ENCODE data around the gene C9orf78. TPM values are rescaled to one million over a fixed set of nuclear protein-coding genes. Genes with fewer than 3 reads are reported as not detected.

The C9orf78 gene
- total RNA-seq, 5 donors from 2014 or later (not counting 1 experiment from before 2014, with no cell fraction given): 80.5 to 112 (median 90.2) TPM

GRCh38 chr9:129836311-129837007 is 1.4 kb upstream of the C9orf78 start:
- Histone ChIP-seq H3K27ac (ENCODE audit: low read length) (peak overlapping the region; percentile 72), H3K27me3 (replicated peaks in 1 of 2; ENCODE audit: control insufficient read depth in 2 of 2, extremely low read depth in 1 of 2, insufficient read depth in 2 of 2, low read length in 1 of 2) (no peaks in the 10 kb centered on the region), H3K4me1 (ENCODE audit: control insufficient read depth in 1 of 2, extremely low read depth in 1 of 2, insufficient read depth in 2 of 2, low read length in 2 of 2) (peaks cover 39 to 65% of the 10 kb centered on the region in 2 experiments), H3K36me3 (ENCODE audit: control insufficient read depth in 2 of 2, extremely low read depth in 1 of 2, insufficient read depth in 1 of 2, low read length in 1 of 2) (peaks cover 2 to 25% of the 10 kb centered on the region in 2 donors), H3K9me3 (no peaks in the 10 kb centered on the region), H3K4me3 (ENCODE audit: control insufficient read depth in 1 of 2, extremely low read depth in 1 of 2, low read length in 1 of 2) (peak overlapping the region; percentile 90 to 91)
- Mint-ChIP-seq H3K4me3 (peak overlapping the region; percentile 94 to 97 (median 94)), H3K27ac (peak overlapping the region; percentile 94), H3K27me3 (no peaks in the 10 kb centered on the region), H3K4me1 (peaks cover 68 to 75% (median 74%) of the 10 kb centered on the region in 3 donors), H3K36me3 (peaks cover 12% of the 10 kb centered on the region), H3K9me3 (no peaks in the 10 kb centered on the region)
- 29% methylated on average over 11 of the region's 16 CpGs for WGBS (ENCODE audit: insufficient coverage)
- ChIA-PET POLR2A (interaction anchor here in 1 of 2 donors (0.5 to 1.0 kb wide), 3 partner anchors 14 to 214 kb away, joined by 3 to 6 read pairs (median 6); no protein-coding TSS in a partner anchor), CTCF (interaction anchor here (0.5 to 1.2 kb wide), 4 partner anchors 9 to 157 kb away, joined by 3 to 7 read pairs (median 4); no protein-coding TSS in a partner anchor)
- no peak for ATAC-seq (replicated peaks in 1 of 4)
- DNase-seq: peak in 31 of 35 experiments; percentile 19 to 64 (median 39)

GRCh38 chr9:129835860-129836223 is 767 bp upstream of the C9orf78 start:
- Mint-ChIP-seq H3K27me3 (no peaks in the 10 kb centered on the region), H3K36me3 (peaks cover 13% of the 10 kb centered on the region), H3K27ac (peak overlapping the region; percentile 94), H3K4me3 (peak overlapping the region; percentile 94 to 97 (median 94)), H3K4me1 (peaks cover 63 to 68% (median 68%) of the 10 kb centered on the region in 3 donors), H3K9me3 (no peaks in the 10 kb centered on the region)
- ChIA-PET CTCF (interaction anchor here in 1 of 2 donors (0.6 kb wide), 1 partner anchor 121 kb away, joined by 4 read pairs; no protein-coding TSS in a partner anchor), POLR2A (interaction anchor here (0.5 to 0.6 kb wide), 3 partner anchors 15 to 744 kb away, joined by 4 to 6 read pairs (median 6); partner anchors contain the start of gene FUBP3 (in 1 of the 2))
- Histone ChIP-seq H3K4me1 (ENCODE audit: control insufficient read depth in 1 of 2, extremely low read depth in 1 of 2, insufficient read depth in 2 of 2, low read length in 2 of 2) (peaks cover 38 to 62% of the 10 kb centered on the region in 2 experiments), H3K27ac (ENCODE audit: low read length) (peak overlapping the region; percentile 72), H3K9me3 (no peaks in the 10 kb centered on the region), H3K27me3 (replicated peaks in 1 of 2; ENCODE audit: control insufficient read depth in 2 of 2, extremely low read depth in 1 of 2, insufficient read depth in 2 of 2, low read length in 1 of 2) (no peaks in the 10 kb centered on the region), H3K36me3 (ENCODE audit: control insufficient read depth in 2 of 2, extremely low read depth in 1 of 2, insufficient read depth in 1 of 2, low read length in 1 of 2) (peaks cover 8 to 29% of the 10 kb centered on the region in 2 donors), H3K4me3 (ENCODE audit: control insufficient read depth in 1 of 2, extremely low read depth in 1 of 2, low read length in 1 of 2) (peak overlapping the region; percentile 90 to 91)
- no peak for ATAC-seq (replicated peaks in 1 of 4)
- WGBS (ENCODE audit: insufficient coverage): 0% methylated on average over 10 of the region's 19 CpGs
- DNase-seq: peak in 2 of 35 experiments; percentile 6 to 38

DNA sequence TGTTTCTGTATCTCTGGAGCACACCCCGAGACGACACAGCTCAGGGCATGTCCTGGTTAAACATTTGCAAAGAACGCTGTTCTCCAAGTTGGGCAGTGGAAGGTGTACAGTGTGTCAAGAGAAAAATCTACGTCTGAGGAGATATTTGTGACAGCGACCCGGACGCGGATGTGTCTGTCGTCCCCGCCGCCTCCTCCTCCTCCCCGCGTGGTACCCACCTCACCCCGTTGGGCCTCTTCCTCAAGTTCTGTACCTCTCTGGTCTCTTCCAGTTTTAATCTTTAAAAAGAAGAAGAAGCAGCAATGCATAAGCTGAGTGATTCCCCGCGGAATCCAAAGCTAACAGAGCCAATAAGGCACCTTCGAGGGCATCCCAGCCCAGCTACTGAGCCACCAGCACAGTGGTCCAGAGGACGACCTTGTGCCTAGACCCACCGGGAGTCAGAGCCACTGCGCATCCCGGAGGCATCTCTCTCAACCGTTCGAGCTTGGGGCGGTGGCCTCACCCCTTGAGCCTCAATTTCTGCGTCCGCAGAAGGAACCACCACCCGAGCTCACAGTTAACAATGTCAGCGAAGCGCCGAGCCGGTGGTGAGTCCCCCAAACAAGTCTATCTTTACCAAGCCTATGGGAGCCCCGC is 467 bp downstream of the C9orf78 start:
- Mint-ChIP-seq H3K9me3 (no peaks in the 10 kb centered on the region), H3K4me3 (peak overlapping the region; percentile 97 to 99 (median 97)), H3K27ac (peak overlapping the region; percentile 97), H3K36me3 (peaks cover 19% of the 10 kb centered on the region), H3K27me3 (no peaks in the 10 kb centered on the region), H3K4me1 (peaks cover 54 to 58% (median 57%) of the 10 kb centered on the region in 3 donors)
- H3K36me3 ChIP-seq (ENCODE audit: control insufficient read depth in 2 of 2, extremely low read depth in 1 of 2, insufficient read depth in 1 of 2, low read length in 1 of 2): peaks cover 10 to 41% of the 10 kb centered on the region in 2 donors
- H3K4me1 ChIP-seq (ENCODE audit: control insufficient read depth in 1 of 2, extremely low read depth in 1 of 2, insufficient read depth in 2 of 2, low read length in 2 of 2): peaks cover 29 to 49% of the 10 kb centered on the region in 2 experiments
- peak overlapping the region; percentile 91 for H3K4me3 ChIP-seq (ENCODE audit: control insufficient read depth in 1 of 2, extremely low read depth in 1 of 2, low read length in 1 of 2)
- H3K27ac ChIP-seq (ENCODE audit: low read length): peak overlapping the region; percentile 75
- H3K27me3 ChIP-seq (replicated peaks in 1 of 2; ENCODE audit: control insufficient read depth in 2 of 2, extremely low read depth in 1 of 2, insufficient read depth in 2 of 2, low read length in 1 of 2): no peaks in the 10 kb centered on the region
- H3K9me3 ChIP-seq: no peaks in the 10 kb centered on the region
- DNase-seq (peak in 32 of 35 experiments; percentile 27 to 64 (median 52)), ATAC-seq (replicated peaks in 1 of 4) (peak; percentile 33 to 43 (median 38))
- 0% methylated on average over 31 of the region's 32 CpGs for WGBS (ENCODE audit: insufficient coverage)
- POLR2A ChIA-PET: interaction anchor here (0.6 to 1.3 kb wide), 4 partner anchors 8 to 52 kb away, joined by 3 to 4 read pairs (median 3); no protein-coding TSS in a partner anchor
- CTCF ChIA-PET: interaction anchor here (0.6 to 0.9 kb wide), 3 partner anchors 265 to 996 kb away, joined by 3 read pairs; no protein-coding TSS in a partner anchor

DNA sequence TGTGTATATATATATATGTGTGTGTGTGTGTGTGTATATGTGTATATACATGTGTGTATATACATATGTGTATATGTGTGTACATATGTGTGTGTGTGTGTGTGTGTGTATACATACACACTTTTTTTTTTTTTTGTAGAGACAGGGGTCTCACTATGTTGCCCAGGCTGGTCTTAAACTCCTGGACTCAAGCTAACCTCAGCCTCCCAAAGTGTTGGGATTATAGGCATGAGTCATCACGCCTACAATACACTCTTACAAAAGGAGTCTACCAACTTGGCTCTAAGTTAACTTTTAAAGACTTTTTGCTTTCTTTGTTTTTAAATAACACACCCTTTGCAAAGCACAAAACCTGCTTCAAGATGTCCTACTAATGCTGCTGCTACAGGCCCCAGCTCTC is 2.1 kb downstream of the C9orf78 start:
- peaks cover 33% of the 10 kb centered on the region for H3K36me3 Mint-ChIP-seq
- H3K36me3 ChIP-seq (ENCODE audit: control insufficient read depth in 2 of 2, extremely low read depth in 1 of 2, insufficient read depth in 1 of 2, low read length in 1 of 2): peaks cover 19 to 58% of the 10 kb centered on the region in 2 donors

GRCh38 chr9:129828969-129829368 is 6.1 kb downstream of the C9orf78 start:
- Mint-ChIP-seq H3K4me3 (no peak overlapping the region), H3K27me3 (no peaks in the 10 kb centered on the region), H3K36me3 (peaks cover 31% of the 10 kb centered on the region), H3K4me1 (peaks cover 7 to 15% (median 9%) of the 10 kb centered on the region in 3 donors), H3K9me3 (no peaks in the 10 kb centered on the region), H3K27ac (no peak overlapping the region)
- Histone ChIP-seq H3K27ac (ENCODE audit: low read length) (no peak overlapping the region), H3K27me3 (replicated peaks in 1 of 2; ENCODE audit: control insufficient read depth in 2 of 2, extremely low read depth in 1 of 2, insufficient read depth in 2 of 2, low read length in 1 of 2) (no peaks in the 10 kb centered on the region), H3K4me1 (ENCODE audit: control insufficient read depth in 1 of 2, extremely low read depth in 1 of 2, insufficient read depth in 2 of 2, low read length in 2 of 2) (peaks cover 5 to 13% of the 10 kb centered on the region in 2 experiments), H3K4me3 (ENCODE audit: control insufficient read depth in 1 of 2, extremely low read depth in 1 of 2, low read length in 1 of 2) (no peak overlapping the region), H3K36me3 (ENCODE audit: control insufficient read depth in 2 of 2, extremely low read depth in 1 of 2, insufficient read depth in 1 of 2, low read length in 1 of 2) (peaks cover 19 to 69% of the 10 kb centered on the region in 2 donors), H3K9me3 (no peaks in the 10 kb centered on the region)
- POLR2A ChIA-PET: interaction anchor here in 1 of 2 donors (0.6 kb wide), 1 partner anchor 126 kb away, joined by 3 read pairs; no protein-coding TSS in a partner anchor
- ATAC-seq (replicated peaks in 1 of 4) (no peak), DNase-seq (no peak)
- WGBS (ENCODE audit: insufficient coverage): 89% methylated on average over 7 of the region's 10 CpGs
- CTCF ChIA-PET: no interaction called here

More for the DNA sequence above, 2.1 kb downstream of the C9orf78 start:
- Mint-ChIP-seq H3K4me1 (peaks cover 38 to 41% (median 41%) of the 10 kb centered on the region in 3 donors), H3K4me3 (peak overlapping the region; percentile 70 to 99 (median 97)), H3K27ac (peak overlapping the region; percentile 50 to 97), H3K27me3 (no peaks in the 10 kb centered on the region), H3K9me3 (no peaks in the 10 kb centered on the region)
- Histone ChIP-seq H3K4me3 (ENCODE audit: control insufficient read depth in 1 of 2, extremely low read depth in 1 of 2, low read length in 1 of 2) (no peak overlapping the region), H3K4me1 (ENCODE audit: control insufficient read depth in 1 of 2, extremely low read depth in 1 of 2, insufficient read depth in 2 of 2, low read length in 2 of 2) (peaks cover 14 to 33% of the 10 kb centered on the region in 2 experiments), H3K27me3 (replicated peaks in 1 of 2; ENCODE audit: control insufficient read depth in 2 of 2, extremely low read depth in 1 of 2, insufficient read depth in 2 of 2, low read length in 1 of 2) (no peaks in the 10 kb centered on the region), H3K9me3 (no peaks in the 10 kb centered on the region), H3K27ac (ENCODE audit: low read length) (no peak overlapping the region)
- ChIA-PET CTCF (interaction anchor here in 1 of 2 donors (0.5 kb wide), 1 partner anchor 11 kb away, joined by 4 read pairs; no protein-coding TSS in a partner anchor), POLR2A (interaction anchor here (0.6 to 0.7 kb wide), 4 partner anchors 102 to 557 kb away, joined by 3 to 7 read pairs (median 3); no protein-coding TSS in a partner anchor)
- WGBS (ENCODE audit: insufficient coverage): no CpG with 5 or more reads among the region's 1 CpG
- no peak for DNase-seq
- no peak for ATAC-seq (replicated peaks in 1 of 4)

DNA sequence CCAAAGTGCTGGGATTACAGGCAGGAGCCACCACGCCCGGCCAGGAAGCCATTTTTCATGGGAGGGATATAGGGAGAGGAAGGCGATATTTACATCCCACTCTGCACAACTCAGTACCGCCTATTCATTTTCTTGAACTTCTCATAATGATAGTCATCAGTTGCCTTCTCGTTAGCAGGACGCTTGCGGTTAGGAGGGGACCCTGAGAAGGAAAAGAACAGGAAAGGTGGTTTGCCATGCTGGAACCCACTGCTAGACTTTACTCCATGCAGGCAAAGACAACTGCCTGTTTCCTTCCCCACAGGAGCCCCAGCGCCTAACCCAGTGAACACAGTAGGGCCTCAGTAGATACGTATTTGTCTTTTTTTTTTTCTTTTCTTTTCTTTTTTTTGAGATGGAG is 7.0 kb downstream of the C9orf78 start:
- WGBS (ENCODE audit: insufficient coverage): 67% methylated on average over 1 of the region's 9 CpGs
- Histone ChIP-seq H3K27ac (ENCODE audit: low read length) (no peak overlapping the region), H3K36me3 (ENCODE audit: control insufficient read depth in 2 of 2, extremely low read depth in 1 of 2, insufficient read depth in 1 of 2, low read length in 1 of 2) (peaks cover 19 to 62% of the 10 kb centered on the region in 2 donors), H3K4me1 (ENCODE audit: control insufficient read depth in 1 of 2, extremely low read depth in 1 of 2, insufficient read depth in 2 of 2, low read length in 2 of 2) (peaks cover under 1 to 6% of the 10 kb centered on the region in 2 experiments), H3K9me3 (no peaks in the 10 kb centered on the region), H3K4me3 (ENCODE audit: control insufficient read depth in 1 of 2, extremely low read depth in 1 of 2, low read length in 1 of 2) (no peak overlapping the region), H3K27me3 (replicated peaks in 1 of 2; ENCODE audit: control insufficient read depth in 2 of 2, extremely low read depth in 1 of 2, insufficient read depth in 2 of 2, low read length in 1 of 2) (no peaks in the 10 kb centered on the region)
- H3K27me3 Mint-ChIP-seq: no peaks in the 10 kb centered on the region
- ATAC-seq (replicated peaks in 1 of 4) (no peak), DNase-seq (no peak)
- H3K4me1 Mint-ChIP-seq: peaks cover 1 to 8% (median 1%) of the 10 kb centered on the region in 3 donors
- CTCF ChIA-PET: no interaction called here
- H3K4me3 Mint-ChIP-seq: no peak overlapping the region
- H3K9me3 Mint-ChIP-seq: no peaks in the 10 kb centered on the region
- H3K36me3 Mint-ChIP-seq: peaks cover 26% of the 10 kb centered on the region
- POLR2A ChIA-PET: no interaction called here
- H3K27ac Mint-ChIP-seq: no peak overlapping the region
